Anterior cingulate cortex (tissue), 58 donors: ENCODE measurements around the gene SLC16A5.
"Not testable (repeated sequence)": the region's sequence is repeated elsewhere in the genome, so short reads cannot be mapped to it uniquely, and the experiment has no call there.

Experiments used
- DNase-seq, 58 donors: peaks; one replicate each; lab custom pipeline; 2025; lab: John Stamatoyannopoulos, UW

The SLC16A5 gene, protein sequence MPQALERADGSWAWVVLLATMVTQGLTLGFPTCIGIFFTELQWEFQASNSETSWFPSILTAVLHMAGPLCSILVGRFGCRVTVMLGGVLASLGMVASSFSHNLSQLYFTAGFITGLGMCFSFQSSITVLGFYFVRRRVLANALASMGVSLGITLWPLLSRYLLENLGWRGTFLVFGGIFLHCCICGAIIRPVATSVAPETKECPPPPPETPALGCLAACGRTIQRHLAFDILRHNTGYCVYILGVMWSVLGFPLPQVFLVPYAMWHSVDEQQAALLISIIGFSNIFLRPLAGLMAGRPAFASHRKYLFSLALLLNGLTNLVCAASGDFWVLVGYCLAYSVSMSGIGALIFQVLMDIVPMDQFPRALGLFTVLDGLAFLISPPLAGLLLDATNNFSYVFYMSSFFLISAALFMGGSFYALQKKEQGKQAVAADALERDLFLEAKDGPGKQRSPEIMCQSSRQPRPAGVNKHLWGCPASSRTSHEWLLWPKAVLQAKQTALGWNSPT

DNA sequence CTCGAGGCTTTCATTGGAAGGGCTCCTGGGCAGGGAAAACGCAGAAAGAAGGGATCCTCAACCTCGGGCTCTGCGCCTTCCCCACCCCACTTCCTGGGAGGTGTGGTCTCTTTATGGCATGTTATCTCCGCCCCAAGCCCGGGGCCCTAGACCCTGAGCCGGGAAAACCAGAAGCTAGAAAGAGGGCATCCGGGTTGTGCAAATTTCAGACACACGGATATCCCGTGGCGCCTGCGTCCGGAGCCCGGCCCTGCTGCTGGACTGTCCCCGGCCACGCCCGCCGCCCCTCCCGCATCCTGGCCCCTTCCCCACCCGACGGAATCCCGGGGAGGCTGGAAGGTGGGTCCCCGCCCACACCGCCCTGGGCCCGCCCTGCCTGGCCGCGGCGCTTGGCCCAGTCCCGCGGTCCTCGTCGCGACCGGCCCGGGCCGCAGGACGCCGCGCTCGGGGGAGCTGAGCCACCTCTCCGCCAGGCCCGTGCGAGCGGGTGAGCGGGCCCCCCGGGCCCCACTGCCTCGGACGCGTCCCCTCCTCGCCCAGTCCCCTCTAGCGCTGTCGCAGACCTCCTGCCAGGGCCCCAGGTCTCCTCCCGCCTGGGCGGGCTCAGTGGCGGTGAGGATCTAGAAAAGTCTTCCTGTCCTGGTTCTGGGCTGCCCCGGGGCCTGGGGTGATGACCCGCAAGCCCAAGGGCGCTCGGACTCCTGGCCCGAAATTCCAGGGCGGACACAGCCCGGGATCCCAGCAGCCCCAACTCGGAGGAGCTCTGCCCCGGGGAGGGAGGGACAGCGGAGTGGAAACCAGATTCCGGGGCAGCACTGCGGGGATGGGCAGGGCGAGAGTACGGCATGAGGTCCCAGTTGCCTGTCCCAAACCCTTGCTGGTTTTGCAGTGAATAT is at the start of gene SLC16A5:
TSS of gene SLC16A5 (plus strand) at position 397 of the 896 bp plus-strand sequence. CDS start 5,683 bp downstream, outside the sequence.
- peak in 11 of 58 donors; percentile 6 to 37 (median 19) for DNase-seq

DNA sequence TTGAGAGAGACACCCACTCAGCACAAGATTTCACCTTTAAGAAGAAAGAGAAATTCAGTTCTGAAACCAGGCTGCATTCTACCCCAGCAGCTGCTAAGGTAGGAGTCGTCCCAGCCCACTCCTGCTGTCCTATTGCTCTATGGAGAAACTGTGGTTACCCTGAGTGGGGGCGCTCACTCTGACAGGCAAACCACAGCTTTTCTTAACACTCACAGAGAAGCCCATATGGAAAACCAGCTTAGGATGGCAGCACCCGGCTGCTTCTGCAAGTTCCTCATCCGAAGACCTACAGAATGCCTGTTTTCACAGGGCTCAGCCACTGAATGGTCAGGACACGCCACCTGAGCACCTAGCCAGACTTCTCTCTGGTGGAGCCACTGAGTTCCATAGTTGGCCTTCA is 48.5 kb upstream of the SLC16A5 start:
- no peak for DNase-seq

DNA sequence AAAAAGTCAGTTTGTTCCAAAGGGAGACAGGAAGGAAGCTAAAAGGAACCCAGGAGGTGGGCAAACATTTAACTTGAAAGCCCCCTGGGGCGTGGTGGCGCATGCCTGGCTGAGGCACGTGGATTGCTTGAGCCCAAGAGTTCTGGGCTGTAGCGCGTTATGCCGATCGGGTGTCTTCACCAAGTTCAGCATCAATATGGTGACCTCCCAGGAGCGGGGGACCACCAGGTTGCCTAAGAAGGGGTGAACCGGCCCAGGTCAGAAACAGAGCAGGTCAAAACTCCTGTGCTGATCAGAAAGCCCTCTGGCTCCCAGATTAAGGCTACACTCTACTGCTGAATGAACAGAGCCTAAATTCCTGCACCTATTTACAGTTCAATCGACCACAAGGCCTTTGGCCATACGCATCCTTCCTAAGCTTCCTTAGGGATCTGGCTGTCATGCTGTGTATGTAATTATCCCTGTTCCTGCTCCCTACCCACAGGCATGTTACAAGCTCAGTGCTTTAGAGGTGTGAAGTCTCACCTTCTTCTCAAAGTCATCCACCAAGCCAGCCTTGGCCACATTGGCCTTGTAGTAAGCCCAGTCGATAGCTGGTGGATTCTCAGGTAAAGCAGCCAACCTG is 46.0 kb upstream of the SLC16A5 start:
- no peak for DNase-seq

DNA sequence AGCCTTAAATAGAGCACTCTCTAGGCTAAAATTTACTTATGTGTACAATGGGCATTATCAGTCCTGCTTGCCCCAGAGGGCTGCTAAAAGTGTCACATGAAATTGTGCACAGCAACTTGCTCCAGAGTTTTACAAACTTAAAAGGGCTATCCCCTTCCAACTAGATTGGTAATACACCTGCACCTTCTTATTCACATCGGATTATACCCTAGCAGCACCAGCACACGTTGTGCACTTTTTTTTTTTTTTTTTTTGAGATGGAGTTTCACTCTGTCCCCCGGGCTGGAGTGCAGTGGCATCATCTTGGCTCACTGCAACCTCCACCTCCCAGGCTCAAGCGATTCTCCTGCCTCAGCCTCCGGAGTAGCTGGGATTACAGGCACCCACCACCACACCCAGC is 44.0 kb upstream of the SLC16A5 start:
- not testable (repeated sequence) for DNase-seq

DNA sequence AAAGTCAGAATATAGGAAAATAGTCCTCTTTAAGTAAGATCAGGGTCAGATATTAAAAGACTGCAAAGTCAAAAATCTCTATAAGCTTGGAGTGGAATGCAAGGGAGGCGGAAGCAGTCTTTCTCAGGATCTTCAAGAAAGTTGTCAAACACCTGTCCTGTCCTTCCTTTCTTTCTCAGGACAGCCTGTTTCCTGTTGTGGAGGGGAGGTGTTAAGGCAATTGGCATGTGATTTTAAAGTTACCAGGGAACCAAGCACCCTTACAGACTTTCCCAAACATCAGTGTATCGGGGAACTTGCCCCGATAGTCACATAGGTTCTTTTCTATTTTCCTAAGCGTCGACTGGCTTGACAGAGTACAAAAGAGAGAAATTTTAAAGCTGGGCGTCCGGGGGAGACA is 43.0 kb upstream of the SLC16A5 start:
- DNase-seq, result no peak

DNA sequence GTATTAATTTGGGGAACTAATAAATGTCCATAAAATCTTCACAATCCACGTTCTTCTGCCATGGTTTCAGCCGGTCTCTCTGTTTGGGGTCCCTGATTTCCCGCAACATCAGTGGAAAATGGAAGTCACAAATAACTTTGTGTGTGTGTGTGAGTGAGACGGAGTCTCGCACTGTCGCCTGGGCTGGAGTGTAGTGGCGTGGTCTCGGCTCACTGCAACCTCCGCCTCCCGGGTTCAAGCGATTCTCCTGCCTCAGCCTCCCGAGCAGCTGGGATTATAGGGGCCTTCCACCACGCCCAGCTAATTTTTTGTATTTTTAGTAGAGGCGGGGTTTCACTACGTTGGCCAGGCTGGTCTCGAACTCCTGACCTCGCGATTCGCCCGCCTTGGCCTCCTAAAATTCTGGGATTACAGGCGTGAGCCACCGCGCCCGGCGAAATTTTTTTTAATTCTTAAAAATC is 41.8 kb upstream of the SLC16A5 start:
- not testable (repeated sequence) for DNase-seq

DNA sequence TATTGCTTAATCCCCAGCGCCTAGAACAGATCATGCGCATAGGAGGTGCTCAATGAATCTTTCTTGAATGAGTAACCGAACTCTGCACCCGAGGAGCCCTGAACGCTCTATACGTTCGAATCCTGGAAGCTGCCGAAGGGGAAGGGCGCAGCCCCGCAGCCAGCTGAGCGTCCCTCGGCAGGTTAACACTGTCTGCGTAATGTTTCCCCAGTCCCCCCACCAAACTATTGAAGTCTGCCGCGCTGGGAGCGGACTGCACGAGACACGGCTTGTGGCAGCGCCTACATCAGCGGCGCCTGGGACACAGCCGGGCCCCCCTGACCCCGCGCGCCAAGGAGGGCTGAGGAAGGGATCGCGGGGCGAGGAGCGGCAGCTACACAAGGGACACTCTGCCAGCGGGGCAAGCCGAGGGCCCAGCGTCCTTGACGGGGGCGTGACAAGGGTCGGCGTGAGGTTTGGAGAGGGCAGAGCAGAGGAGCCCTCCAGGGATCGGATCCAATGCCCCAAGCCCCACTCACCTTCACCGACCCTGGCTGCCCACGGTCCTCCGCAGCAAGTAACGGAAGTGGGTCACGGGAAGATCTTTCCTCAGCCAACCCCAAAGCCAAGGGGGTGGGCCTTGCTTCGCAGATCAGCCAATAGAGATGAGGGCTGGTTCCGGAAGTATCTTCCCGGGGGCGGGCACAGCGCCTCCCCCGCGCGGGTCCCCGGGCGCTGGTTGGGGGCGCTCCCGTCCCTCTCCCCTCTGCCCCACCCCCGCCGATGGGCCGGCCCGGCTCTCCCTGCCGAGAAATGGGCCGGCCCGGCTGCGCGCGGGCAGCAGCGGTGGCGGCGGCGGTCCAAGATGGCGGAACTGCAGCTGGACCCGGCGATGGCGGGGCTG is 41.1 kb upstream of the SLC16A5 start, which contains the start of the genes ATP5PD and KCTD2:
TSS of gene ATP5PD (minus strand) at position 563 of the 883 bp plus-strand sequence. CDS start 4,319 bp downstream, outside the sequence.
TSS of gene KCTD2 (plus strand) at position 819 of the 883 bp plus-strand sequence. CDS start at position 845, 26 bp downstream.
- peak; percentile 73 to 98 (median 94) for DNase-seq

DNA sequence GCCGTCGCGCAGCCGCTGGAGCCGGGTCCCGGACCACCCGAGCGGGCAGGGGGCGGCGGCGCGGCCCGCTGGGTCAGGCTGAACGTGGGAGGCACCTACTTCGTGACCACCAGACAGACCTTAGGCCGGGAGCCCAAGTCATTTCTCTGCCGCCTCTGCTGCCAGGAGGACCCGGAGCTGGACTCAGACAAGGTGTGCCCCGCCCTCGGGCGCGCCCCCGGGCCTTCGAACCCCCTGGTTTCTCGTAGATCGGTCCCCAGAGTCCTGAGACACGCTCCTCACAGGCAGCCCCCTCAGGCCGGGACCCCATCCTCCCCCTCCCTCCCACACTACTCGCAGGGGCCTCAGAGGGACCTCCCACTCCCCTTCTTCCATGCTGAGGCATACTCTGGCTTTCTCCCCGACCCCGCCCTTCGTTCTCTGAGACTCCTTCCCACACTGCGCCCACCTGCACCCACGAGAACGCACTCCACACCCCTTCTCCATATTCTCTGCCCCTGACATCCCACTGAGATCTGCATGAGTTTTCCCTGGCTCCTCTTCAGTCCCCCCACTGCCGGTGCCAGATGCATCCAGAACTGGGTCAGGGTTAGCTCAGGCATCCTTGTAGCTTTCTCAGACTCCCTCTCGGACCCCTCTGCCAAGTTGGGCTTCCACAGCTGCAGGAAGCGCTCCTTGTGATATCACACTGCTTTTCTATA is 40.2 kb upstream of the SLC16A5 start:
- DNase-seq, result peak in 16 of 58 donors; percentile 7 to 57 (median 30)

DNA sequence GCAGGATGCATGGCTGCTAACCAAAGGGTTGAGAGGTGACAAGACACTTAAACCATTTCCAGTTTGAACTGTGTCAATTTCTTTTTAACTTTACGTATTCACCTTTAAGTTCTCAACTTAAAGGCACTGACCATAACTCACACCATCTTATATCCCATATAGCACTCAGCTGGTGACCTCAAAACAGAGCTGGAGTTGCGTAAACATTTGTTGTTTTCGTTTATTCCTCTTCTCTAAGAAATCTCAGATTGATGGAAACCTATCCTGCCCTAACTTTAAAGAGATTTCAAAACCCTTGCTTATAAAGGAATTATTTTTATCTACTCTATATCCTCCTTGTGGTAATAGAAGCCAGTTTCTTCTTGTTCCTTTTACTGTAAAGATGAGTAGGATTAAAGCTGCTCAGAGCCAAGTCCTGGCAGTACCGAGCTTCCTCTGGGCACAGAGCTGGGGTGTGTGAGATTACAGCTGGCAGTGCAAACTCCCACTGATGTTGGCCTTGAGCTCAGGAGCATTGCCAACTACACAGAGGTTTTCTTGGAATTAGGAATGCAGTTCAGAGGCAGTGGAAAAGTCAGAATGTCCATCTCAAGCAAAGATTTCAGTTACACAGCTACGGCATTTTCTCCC is 39.4 kb upstream of the SLC16A5 start:
- DNase-seq, result peak in 23 of 58 donors; percentile 6 to 67 (median 30)

DNA sequence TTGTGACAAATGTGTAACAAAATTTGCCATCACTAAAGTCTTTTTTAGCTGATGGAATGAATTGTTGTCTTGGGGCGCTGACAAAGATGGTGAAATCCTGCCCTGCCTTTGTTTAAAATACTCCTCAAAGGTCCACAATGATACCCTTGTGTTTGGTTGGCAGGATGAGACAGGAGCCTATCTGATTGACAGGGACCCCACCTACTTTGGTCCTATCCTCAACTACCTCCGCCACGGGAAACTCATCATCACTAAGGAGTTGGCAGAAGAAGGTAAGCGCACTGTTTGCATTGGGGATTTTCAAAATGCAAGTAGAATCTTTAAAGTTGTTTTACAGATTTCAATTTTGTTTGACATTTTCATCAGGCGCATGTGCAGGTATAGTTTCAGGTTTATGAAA is 38.7 kb upstream of the SLC16A5 start:
- no peak for DNase-seq

DNA sequence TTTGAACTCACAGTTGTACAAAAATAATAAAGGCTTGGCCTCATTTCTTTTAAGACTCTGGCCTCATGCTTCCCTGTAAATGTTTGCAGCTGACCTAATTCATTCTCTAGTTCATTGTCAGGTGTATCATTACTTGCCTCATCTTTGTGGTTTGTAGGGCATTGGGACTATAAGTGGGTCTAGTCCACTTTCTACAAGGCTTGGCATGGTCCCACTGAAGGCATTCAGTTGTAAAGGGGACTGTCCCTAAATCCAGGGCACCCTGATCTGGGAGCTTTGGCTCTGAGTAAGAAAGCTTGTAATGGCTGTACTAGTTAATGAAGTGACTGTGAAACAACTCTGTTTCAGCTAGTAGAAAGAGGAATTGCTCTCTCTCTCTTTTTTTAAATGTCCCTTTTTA is 38.0 kb upstream of the SLC16A5 start:
- DNase-seq, result no peak

DNA sequence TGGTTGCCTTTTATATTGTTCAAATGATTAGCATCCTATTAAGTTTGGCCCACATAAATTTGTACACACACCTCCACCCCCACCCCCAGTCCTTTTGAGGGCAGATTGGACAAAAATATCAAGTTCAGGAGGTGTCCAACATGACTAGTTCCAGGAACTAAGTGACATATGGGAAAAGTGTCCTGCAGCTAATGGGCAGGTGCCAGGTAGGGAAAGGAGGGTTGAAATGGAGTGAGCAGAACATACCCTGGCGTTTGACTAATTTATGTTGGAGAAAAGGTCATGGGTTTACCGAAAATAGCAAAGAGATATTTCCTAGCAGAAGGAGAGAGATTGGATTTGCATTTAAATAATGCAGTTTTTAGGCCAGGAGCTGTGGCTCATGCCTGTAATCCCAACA is 35.8 kb upstream of the SLC16A5 start:
- no peak for DNase-seq

DNA sequence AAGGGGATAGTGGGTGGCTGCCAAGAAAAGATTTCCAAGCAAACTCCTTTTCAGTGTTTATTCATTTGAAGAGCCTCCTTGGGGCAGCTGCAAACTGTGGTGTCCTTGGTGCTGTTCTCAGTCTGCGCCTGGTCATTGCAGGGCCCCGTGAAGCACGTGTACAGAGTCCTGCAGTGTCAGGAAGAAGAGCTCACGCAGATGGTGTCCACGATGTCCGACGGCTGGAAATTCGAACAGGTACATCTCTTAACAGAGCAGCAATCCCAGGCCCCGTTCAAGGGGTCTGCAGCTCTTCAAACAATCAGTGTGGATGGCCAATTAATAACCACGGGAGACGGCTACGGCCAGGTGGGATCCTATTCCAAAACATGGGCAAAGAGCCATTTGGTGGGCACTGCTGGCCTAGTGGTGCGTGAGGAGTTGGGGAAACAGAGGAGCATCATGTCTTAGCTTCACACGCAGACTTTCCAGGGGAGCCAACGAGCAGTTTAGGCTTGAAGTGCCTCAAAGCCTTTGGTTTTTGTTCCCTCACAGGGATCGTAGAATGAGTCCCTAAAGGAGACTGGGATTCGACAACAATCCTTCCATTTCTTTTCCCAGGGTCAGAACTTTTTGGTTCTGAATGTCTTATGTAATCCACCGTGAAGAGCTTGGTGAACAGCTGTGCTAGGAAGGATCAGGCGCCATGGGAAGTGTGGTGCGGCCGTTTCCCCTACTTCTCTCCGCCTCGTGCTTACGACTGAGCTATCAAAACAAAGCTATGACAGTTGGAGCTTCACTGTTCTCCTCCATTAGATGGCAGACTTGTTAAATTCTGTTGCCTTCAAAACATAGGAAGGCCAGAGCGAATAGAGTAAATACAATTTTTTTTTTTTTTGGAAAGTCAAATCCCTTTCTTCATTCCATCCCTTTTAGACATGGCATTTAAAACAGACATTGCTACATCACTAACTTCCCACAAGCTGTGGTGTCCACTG is 28.1 kb upstream of the SLC16A5 start:
- DNase-seq, result peak in 36 of 58 donors; percentile 10 to 80 (median 32)

DNA sequence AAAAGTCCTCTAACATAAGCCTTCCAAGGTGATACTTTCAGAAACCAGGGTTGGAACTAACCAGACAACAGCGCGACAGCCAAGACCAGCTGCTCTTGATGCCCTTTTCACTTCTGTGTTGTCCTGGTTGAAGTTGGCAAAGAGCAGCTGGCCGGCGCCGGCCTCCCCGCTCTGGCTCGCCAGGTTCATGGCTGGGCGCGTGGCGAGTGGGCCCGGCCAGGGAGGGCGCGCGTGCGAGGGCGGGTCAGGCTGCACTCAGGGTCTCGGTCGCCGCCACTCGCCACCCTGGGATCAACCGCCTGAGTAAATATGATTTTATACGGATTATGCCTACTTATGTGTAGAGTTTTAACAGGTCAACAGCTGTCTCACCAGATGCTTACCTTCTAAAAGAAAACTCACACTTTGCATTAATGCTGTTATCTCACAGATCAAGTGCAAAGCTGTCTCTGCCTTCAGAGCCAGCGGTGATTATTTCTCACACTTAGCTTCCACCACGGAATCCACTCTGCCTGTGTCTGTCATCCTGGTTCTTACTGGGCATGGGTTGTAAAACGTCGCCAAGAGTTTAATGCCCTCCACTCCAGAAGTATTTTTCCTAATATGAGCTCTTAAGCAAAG is 27.2 kb upstream of the SLC16A5 start:
- no peak for DNase-seq

DNA sequence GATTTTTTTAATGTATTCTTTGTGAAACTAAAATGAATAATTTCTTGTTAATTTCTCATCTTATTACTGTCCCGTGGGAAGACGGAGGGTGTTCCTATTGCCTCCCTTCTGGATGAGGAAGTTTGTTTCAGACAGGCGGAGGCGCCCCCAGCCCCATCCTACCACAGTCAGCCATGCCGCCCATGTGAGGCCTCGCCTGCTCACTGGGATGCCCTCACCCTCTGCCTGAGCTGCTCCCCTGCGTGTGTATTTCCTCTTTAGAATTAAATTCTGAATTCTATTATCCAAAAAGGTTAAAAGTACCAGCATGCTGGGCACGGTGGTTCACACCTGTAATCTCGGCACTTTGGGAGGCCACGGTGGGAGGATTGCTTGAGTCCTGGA is 26.7 kb upstream of the SLC16A5 start:
- DNase-seq, result no peak

DNA sequence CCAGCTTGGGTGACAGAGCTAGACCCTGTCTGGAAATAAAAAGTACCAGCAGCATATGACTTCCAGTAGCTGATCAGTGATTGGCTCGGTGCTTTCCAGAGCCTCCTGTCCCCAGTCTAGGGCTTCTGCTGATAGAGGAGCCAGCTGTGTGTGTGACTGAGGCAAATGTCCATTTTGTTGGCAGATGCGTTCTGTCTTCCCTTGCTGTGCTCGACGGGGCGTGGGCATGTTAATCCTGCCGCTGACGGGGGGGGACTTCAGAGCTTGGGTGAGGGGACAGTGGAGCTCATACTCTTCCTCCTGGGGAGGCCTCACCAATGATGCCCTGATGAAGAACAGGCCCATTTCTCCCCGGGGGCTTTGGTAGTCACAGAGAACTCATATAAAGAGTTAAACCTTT is 26.1 kb upstream of the SLC16A5 start:
- DNase-seq, result no peak
